Measurements from ENCODE around the gene TRIM39.

The TRIM39 gene

GRCh38 chr6:30287139-30287538 lies 39.6 kb upstream of the TRIM39 start:
- H2AFZ ChIP-seq (ENCODE audit: insufficient read depth, low read length, poor library complexity): no peak overlapping the region
- H3K4me3 ChIP-seq (ENCODE audit: low read depth, low read length): no peak overlapping the region
- no peak overlapping the region for H4K91ac ChIP-seq (ENCODE audit: low read depth, low read length)
- H3K9ac ChIP-seq (ENCODE audit: low read length): no peak overlapping the region
- H2BK120ac ChIP-seq (ENCODE audit: insufficient read depth, low read length, poor library complexity): no peak overlapping the region
- no peak overlapping the region for H2BK5ac ChIP-seq (ENCODE audit: low read depth, low read length, poor library complexity)
- no peak overlapping the region for H2AK5ac ChIP-seq (ENCODE audit: low read length)
- H3K4me1 ChIP-seq (ENCODE audit: control insufficient read depth in 1 of 2, insufficient read depth in 2 of 2, low read length in 2 of 2): no peaks in the 10 kb centered on the region
- no peak overlapping the region for H4K12ac ChIP-seq (ENCODE audit: low read depth, low read length)
- no peaks in the 10 kb centered on the region for H3K79me2 ChIP-seq (ENCODE audit: control insufficient read depth, insufficient read depth, low read length, poor library complexity)
- H2BK12ac ChIP-seq (ENCODE audit: low read length): no peak overlapping the region
- H3K36me3 ChIP-seq (ENCODE audit: control insufficient read depth in 1 of 2, insufficient read depth in 2 of 2, low read length in 2 of 2): peaks cover 13 to 20% of the 10 kb centered on the region in 2 experiments
- H3K79me1 ChIP-seq (ENCODE audit: low read length): no peaks in the 10 kb centered on the region
- H3K4ac ChIP-seq (ENCODE audit: low read depth, low read length): no peak overlapping the region
- no peak overlapping the region for H3K23ac ChIP-seq (ENCODE audit: low read length)
- H3K14ac ChIP-seq (ENCODE audit: low read length): no peak overlapping the region
- peaks cover 18% of the 10 kb centered on the region for H3K9me3 ChIP-seq (ENCODE audit: insufficient read depth, low read depth, low read length)
- H3K27ac ChIP-seq (ENCODE audit: low read depth, low read length): no peak overlapping the region
- H3K27me3 ChIP-seq (ENCODE audit: insufficient read depth, low read length): no peaks in the 10 kb centered on the region
- DNase-seq: no peak
- no peak overlapping the region for H3K4me2 ChIP-seq (ENCODE audit: low read length)
- WGBS (ENCODE audit: extremely low coverage, insufficient coverage, insufficient read length): no CpG with 5 or more reads among the region's 1 CpG
- no peak overlapping the region for H3K18ac ChIP-seq (ENCODE audit: low read length)
- H4K8ac ChIP-seq (ENCODE audit: low read depth, low read length): no peak overlapping the region

DNA sequence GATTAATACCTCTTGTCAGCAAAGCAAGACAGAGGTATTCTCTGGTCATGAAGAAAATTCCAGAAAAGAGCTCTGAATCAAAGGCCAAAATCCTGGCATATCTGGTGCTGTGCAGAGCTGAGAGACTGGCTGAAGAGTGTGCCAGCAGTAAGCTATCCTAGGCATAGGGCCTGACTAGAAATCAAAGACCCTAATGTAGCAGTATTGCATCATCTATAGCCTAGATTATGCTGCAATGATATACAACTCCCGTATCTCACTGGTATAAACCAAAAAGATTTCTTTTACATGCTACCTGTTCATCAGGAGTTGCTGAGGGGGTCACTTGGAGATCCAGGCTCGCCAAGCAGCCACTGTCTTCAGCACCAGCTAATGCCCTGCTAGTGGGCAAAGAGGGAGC lies 30.9 kb upstream of the TRIM39 start:
- no peak overlapping the region for H3K27ac ChIP-seq (ENCODE audit: low read depth, low read length)
- no peaks in the 10 kb centered on the region for H3K79me1 ChIP-seq (ENCODE audit: low read length)
- no peak overlapping the region for H3K14ac ChIP-seq (ENCODE audit: low read length)
- no peak overlapping the region for H2BK5ac ChIP-seq (ENCODE audit: low read depth, low read length, poor library complexity)
- no peaks in the 10 kb centered on the region for H3K4me1 ChIP-seq (ENCODE audit: control insufficient read depth in 1 of 2, insufficient read depth in 2 of 2, low read length in 2 of 2)
- no peak overlapping the region for H3K18ac ChIP-seq (ENCODE audit: low read length)
- H4K8ac ChIP-seq (ENCODE audit: low read depth, low read length): no peak overlapping the region
- H3K9ac ChIP-seq (ENCODE audit: low read length): peak overlapping the region; percentile 21
- H3K36me3 ChIP-seq (ENCODE audit: control insufficient read depth in 1 of 2, insufficient read depth in 2 of 2, low read length in 2 of 2): peaks cover 19 to 33% of the 10 kb centered on the region in 2 experiments
- H3K79me2 ChIP-seq (ENCODE audit: control insufficient read depth, insufficient read depth, low read length, poor library complexity): no peaks in the 10 kb centered on the region
- H4K91ac ChIP-seq (ENCODE audit: low read depth, low read length): no peak overlapping the region
- no peak overlapping the region for H3K4me3 ChIP-seq (ENCODE audit: low read depth, low read length)
- H2AK5ac ChIP-seq (ENCODE audit: low read length): no peak overlapping the region
- no peak for DNase-seq
- no peak overlapping the region for H2BK12ac ChIP-seq (ENCODE audit: low read length)
- H2BK120ac ChIP-seq (ENCODE audit: insufficient read depth, low read length, poor library complexity): no peak overlapping the region
- H3K23ac ChIP-seq (ENCODE audit: low read length): no peak overlapping the region
- no peak overlapping the region for H4K12ac ChIP-seq (ENCODE audit: low read depth, low read length)
- no peak overlapping the region for H3K4me2 ChIP-seq (ENCODE audit: low read length)
- no peak overlapping the region for H2AFZ ChIP-seq (ENCODE audit: insufficient read depth, low read length, poor library complexity)
- WGBS (ENCODE audit: extremely low coverage, insufficient coverage, insufficient read length): no CpG with 5 or more reads among the region's 2 CpGs
- no peak overlapping the region for H3K4ac ChIP-seq (ENCODE audit: low read depth, low read length)
- no peaks in the 10 kb centered on the region for H3K9me3 ChIP-seq (ENCODE audit: insufficient read depth, low read depth, low read length)
- no peaks in the 10 kb centered on the region for H3K27me3 ChIP-seq (ENCODE audit: insufficient read depth, low read length)

DNA sequence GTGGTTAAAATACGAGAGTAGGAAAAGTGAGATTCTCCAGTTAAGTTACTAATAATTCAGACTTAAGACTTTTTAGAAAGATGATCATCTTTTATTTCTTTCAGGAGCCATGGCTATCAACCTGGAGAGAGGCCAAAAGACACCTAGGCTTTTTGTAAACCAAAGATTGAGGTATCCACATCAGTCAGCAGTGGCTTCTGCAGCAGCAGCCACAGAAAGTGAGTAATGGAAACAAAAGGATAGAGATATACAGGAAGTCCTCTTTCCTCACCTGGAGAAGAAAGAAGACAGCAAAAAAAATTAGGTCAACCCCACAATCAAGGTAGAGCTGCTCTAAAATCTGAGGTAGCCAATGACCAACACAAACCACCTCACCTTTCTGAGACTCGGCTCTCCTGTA lies 22.7 kb upstream of the TRIM39 start:
- Histone ChIP-seq H2BK5ac (ENCODE audit: low read depth, low read length, poor library complexity) (no peak overlapping the region), H4K91ac (ENCODE audit: low read depth, low read length) (no peak overlapping the region), H3K23ac (ENCODE audit: low read length) (no peak overlapping the region), H3K18ac (ENCODE audit: low read length) (no peak overlapping the region), H3K79me2 (ENCODE audit: control insufficient read depth, insufficient read depth, low read length, poor library complexity) (no peaks in the 10 kb centered on the region), H3K9ac (ENCODE audit: low read length) (no peak overlapping the region), H2BK12ac (ENCODE audit: low read length) (no peak overlapping the region), H2AK5ac (ENCODE audit: low read length) (no peak overlapping the region), H3K79me1 (ENCODE audit: low read length) (no peaks in the 10 kb centered on the region), H3K4me3 (ENCODE audit: low read depth, low read length) (no peak overlapping the region), H3K14ac (ENCODE audit: low read length) (no peak overlapping the region), H3K4ac (ENCODE audit: low read depth, low read length) (no peak overlapping the region), H3K4me2 (ENCODE audit: low read length) (no peak overlapping the region), H3K27me3 (ENCODE audit: insufficient read depth, low read length) (no peaks in the 10 kb centered on the region), H3K27ac (ENCODE audit: low read depth, low read length) (no peak overlapping the region), H2BK120ac (ENCODE audit: insufficient read depth, low read length, poor library complexity) (no peak overlapping the region), H3K9me3 (ENCODE audit: insufficient read depth, low read depth, low read length) (peaks cover 2% of the 10 kb centered on the region), H4K8ac (ENCODE audit: low read depth, low read length) (no peak overlapping the region), H4K12ac (ENCODE audit: low read depth, low read length) (no peak overlapping the region), H3K36me3 (ENCODE audit: control insufficient read depth in 1 of 2, insufficient read depth in 2 of 2, low read length in 2 of 2) (peaks cover 10 to 12% of the 10 kb centered on the region in 2 experiments), H2AFZ (ENCODE audit: insufficient read depth, low read length, poor library complexity) (no peak overlapping the region), H3K4me1 (ENCODE audit: control insufficient read depth in 1 of 2, insufficient read depth in 2 of 2, low read length in 2 of 2) (no peaks in the 10 kb centered on the region)
- no CpG with 5 or more reads among the region's 2 CpGs for WGBS (ENCODE audit: extremely low coverage, insufficient coverage, insufficient read length)
- DNase-seq: no peak

- Histone ChIP-seq H3K4ac (ENCODE audit: low read depth, low read length) (no peak overlapping the region), H3K79me2 (ENCODE audit: control insufficient read depth, insufficient read depth, low read length, poor library complexity) (no peaks in the 10 kb centered on the region), H3K79me1 (ENCODE audit: low read length) (no peaks in the 10 kb centered on the region), H2AFZ (ENCODE audit: insufficient read depth, low read length, poor library complexity) (no peak overlapping the region), H2BK5ac (ENCODE audit: low read depth, low read length, poor library complexity) (no peak overlapping the region), H4K12ac (ENCODE audit: low read depth, low read length) (no peak overlapping the region), H3K9ac (ENCODE audit: low read length) (no peak overlapping the region), H3K36me3 (ENCODE audit: control insufficient read depth in 1 of 2, insufficient read depth in 2 of 2, low read length in 2 of 2) (peaks cover 5 to 8% of the 10 kb centered on the region in 2 experiments), H3K4me2 (ENCODE audit: low read length) (no peak overlapping the region), H2BK120ac (ENCODE audit: insufficient read depth, low read length, poor library complexity) (no peak overlapping the region), H3K18ac (ENCODE audit: low read length) (no peak overlapping the region), H4K91ac (ENCODE audit: low read depth, low read length) (no peak overlapping the region), H3K4me3 (ENCODE audit: low read depth, low read length) (no peak overlapping the region), H3K4me1 (ENCODE audit: control insufficient read depth in 1 of 2, insufficient read depth in 2 of 2, low read length in 2 of 2) (peaks cover 0 to 2% of the 10 kb centered on the region in 2 experiments), H2AK5ac (ENCODE audit: low read length) (no peak overlapping the region), H3K23ac (ENCODE audit: low read length) (no peak overlapping the region), H4K8ac (ENCODE audit: low read depth, low read length) (no peak overlapping the region), H3K9me3 (ENCODE audit: insufficient read depth, low read depth, low read length) (no peaks in the 10 kb centered on the region), H3K14ac (ENCODE audit: low read length) (no peak overlapping the region), H3K27me3 (ENCODE audit: insufficient read depth, low read length) (no peaks in the 10 kb centered on the region), H3K27ac (ENCODE audit: low read depth, low read length) (no peak overlapping the region), H2BK12ac (ENCODE audit: low read length) (no peak overlapping the region)
- no CpG with 5 or more reads among the region's 3 CpGs for WGBS (ENCODE audit: extremely low coverage, insufficient coverage, insufficient read length)
- DNase-seq: no peak
These were observed 15.6 kb upstream of the TRIM39 start for GRCh38 chr6:30311101-30311500.
